HL-60 (cell line): ENCODE results near the gene EYA2.

Experiments
- CTCF ChIP-seq: IDR thresholded peaks from one replicate; pipeline ENCODE4 v1.5.1; 2011; ENCODE audit warnings: low read length, control low read depth, inconsistent platforms; ENCODE audit not compliant: insufficient read depth
- GABPA ChIP-seq: IDR thresholded peaks from 2 replicates; pipeline ENCODE4 v1.6.1; 2012; ENCODE audit warnings: low read depth
- POLR2AphosphoS5 ChIP-seq: IDR thresholded peaks from 2 replicates; pipeline ENCODE4 v1.6.1; 2012; ENCODE audit warnings: low read depth
- SPI1 ChIP-seq: IDR thresholded peaks from 2 replicates; pipeline ENCODE4 v1.6.1; 2012; ENCODE audit warnings: low read depth, mild to moderate bottlenecking, borderline replicate concordance

- no peak for TF ChIP-seq CTCF
- TF ChIP-seq POLR2AphosphoS5, result no peak
- no peak for TF ChIP-seq GABPA
- TF ChIP-seq SPI1, result no peak
These were observed 198.8 kb downstream of the EYA2 start for GRCh38 chr20:47093320-47093966.
